Measurements from ENCODE around the gene GNG12. TPM values are rescaled to one million over a fixed set of nuclear protein-coding genes. Genes with fewer than 3 reads are reported as not detected.

The GNG12 gene
- total RNA-seq = 71.2 TPM

GRCh38 chr1:67832737-67833601 is at the start of gene GNG12:
Gene GNG12, minus strand, starts transcription at chr1:67833467. Its CDS starts 125,781 bp downstream, at chr1:67707686.
- TF ChIP-seq, protein P1, sequence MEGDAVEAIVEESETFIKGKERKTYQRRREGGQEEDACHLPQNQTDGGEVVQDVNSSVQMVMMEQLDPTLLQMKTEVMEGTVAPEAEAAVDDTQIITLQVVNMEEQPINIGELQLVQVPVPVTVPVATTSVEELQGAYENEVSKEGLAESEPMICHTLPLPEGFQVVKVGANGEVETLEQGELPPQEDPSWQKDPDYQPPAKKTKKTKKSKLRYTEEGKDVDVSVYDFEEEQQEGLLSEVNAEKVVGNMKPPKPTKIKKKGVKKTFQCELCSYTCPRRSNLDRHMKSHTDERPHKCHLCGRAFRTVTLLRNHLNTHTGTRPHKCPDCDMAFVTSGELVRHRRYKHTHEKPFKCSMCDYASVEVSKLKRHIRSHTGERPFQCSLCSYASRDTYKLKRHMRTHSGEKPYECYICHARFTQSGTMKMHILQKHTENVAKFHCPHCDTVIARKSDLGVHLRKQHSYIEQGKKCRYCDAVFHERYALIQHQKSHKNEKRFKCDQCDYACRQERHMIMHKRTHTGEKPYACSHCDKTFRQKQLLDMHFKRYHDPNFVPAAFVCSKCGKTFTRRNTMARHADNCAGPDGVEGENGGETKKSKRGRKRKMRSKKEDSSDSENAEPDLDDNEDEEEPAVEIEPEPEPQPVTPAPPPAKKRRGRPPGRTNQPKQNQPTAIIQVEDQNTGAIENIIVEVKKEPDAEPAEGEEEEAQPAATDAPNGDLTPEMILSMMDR (IDR thresholded peaks at IDR 0.05) = no peak
- H3K4me3 ChIP-seq = peak within 1 kb of the TSS; percentile 70 to 85
- peak; percentile 14 to 81 for DNase-seq (ENCODE audit: low spot score in 2 of 2)
- H3K9me3 ChIP-seq = no peaks in the 10 kb centered on the region
- H3K27ac ChIP-seq = peak within 1 kb of the TSS; percentile 93 to 96
- peaks cover 0 to 4% of the 10 kb centered on the region in 2 donors for H3K36me3 ChIP-seq
- intact Hi-C loops (cut with DNase I) = loop anchor here (1.0 to 10.0 kb wide), 7 partner anchors 18 to 908 kb away; partner anchors contain the start of genes DNAI4, GADD45A and MIER1
- H3K27me3 ChIP-seq = no peaks in the 10 kb centered on the region
- H3K4me1 ChIP-seq = peaks cover 4 to 29% of the 10 kb centered on the region in 2 donors

- TF ChIP-seq, protein P1 (IDR thresholded peaks at IDR 0.05) = no peak
- no peak for DNase-seq (ENCODE audit: low spot score in 2 of 2)
- Histone ChIP-seq H3K4me3 (no peak overlapping the region), H3K36me3 (no peaks in the 10 kb centered on the region), H3K27ac (no peak overlapping the region), H3K27me3 (no peaks in the 10 kb centered on the region), H3K4me1 (no peaks in the 10 kb centered on the region), H3K9me3 (no peaks in the 10 kb centered on the region)
- intact Hi-C loops (cut with DNase I) = no loop called here
Observed at GRCh38 chr1:67882196-67882958, 49.1 kb upstream of the GNG12 start.

DNA sequence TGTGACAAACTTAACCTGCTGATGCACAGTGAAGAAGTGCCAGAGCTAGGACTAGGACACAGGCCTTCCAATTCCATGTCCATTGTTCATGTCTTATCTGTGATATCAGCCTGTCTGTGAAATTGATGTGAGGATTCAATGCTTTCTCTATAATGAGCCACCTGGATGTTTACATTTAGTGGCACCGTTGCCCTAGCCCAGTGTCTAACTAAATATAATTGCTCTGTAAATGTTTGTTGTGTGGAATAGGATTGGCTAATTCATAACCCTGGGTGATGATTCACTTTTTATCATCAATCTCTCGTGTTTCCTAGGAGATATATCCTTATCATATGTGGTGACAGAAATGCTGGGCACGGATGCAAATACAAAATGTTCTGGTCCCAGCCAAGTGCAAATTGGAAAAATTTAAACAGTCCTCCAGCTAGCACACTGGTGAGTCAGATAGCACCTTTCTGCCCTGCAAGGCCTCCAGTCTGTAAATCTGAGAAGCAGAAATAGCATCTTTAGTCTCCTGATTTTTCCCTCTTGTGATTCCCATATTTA is 46.9 kb upstream of the GNG12 start:
- H3K27ac ChIP-seq = no peak overlapping the region

GRCh38 chr1:67879485-67879884 is 46.2 kb upstream of the GNG12 start:
- no peaks in the 10 kb centered on the region for H3K4me1 ChIP-seq
- H3K36me3 ChIP-seq = no peaks in the 10 kb centered on the region
- no peak overlapping the region for H3K4me3 ChIP-seq
- TF ChIP-seq, protein P1 (IDR thresholded peaks at IDR 0.05) = no peak
- H3K9me3 ChIP-seq = no peaks in the 10 kb centered on the region
- H3K27me3 ChIP-seq = no peaks in the 10 kb centered on the region
- intact Hi-C loops (cut with DNase I) = no loop called here
- no peak overlapping the region for H3K27ac ChIP-seq
- no peak for DNase-seq (ENCODE audit: low spot score in 2 of 2)

More for the DNA sequence above, 46.9 kb upstream of the GNG12 start:
- Histone ChIP-seq H3K9me3 (no peaks in the 10 kb centered on the region), H3K4me3 (no peak overlapping the region), H3K27me3 (no peaks in the 10 kb centered on the region), H3K36me3 (no peaks in the 10 kb centered on the region), H3K4me1 (no peaks in the 10 kb centered on the region)
- intact Hi-C loops (cut with DNase I) = no loop called here
- TF ChIP-seq, protein P1 (IDR thresholded peaks at IDR 0.05) = no peak
- no peak for DNase-seq (ENCODE audit: low spot score in 2 of 2)

DNA sequence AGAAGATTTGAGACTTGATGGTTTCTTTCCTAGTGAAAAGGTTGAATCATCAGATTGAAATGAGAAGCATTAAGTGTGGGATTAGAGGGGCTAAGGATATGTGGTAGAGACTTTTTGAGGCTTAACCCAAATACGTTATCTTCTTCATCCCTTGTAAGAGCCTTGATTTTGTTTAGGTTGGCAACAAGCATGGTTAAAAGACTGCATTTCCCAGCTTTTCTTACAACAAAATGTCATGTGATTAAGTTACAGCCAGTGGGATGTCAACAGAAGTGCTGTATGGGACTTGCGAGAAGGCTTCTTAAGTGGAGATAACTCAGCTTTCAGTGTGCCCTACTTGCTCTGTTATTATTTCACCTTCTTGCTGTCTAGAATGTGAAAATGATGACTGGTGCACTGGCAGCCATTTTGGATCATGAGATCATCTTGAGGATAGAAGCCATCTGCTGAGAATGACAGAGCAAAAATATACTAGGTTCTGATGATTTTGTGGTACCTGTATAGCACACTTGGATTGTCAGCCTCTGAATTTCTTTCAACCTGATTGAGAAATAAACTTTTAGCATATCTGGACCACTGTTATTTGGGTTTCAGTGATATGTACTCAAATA is 41.3 kb upstream of the GNG12 start:
- TF ChIP-seq, protein P1 (IDR thresholded peaks at IDR 0.05) = no peak
- no peak overlapping the region for H3K27ac ChIP-seq
- intact Hi-C loops (cut with DNase I) = no loop called here
- H3K27me3 ChIP-seq = no peaks in the 10 kb centered on the region
- H3K9me3 ChIP-seq = no peaks in the 10 kb centered on the region
- H3K36me3 ChIP-seq = no peaks in the 10 kb centered on the region
- no peak overlapping the region for H3K4me3 ChIP-seq
- H3K4me1 ChIP-seq = no peaks in the 10 kb centered on the region
- DNase-seq (ENCODE audit: low spot score in 2 of 2) = no peak
